CD4-positive, alpha-beta memory T cell (primary cell): ENCODE data around the gene ZNF385A. TPM values are rescaled to one million over a fixed set of nuclear protein-coding genes. Genes with fewer than 3 reads are reported as not detected.

Source experiments
- CTCF ChIA-PET: fragments of 350-600 bp; sonication (Branson Sonifier 250); formaldehyde crosslinking; loops from one replicate; lab custom pipeline; 2021; ENCODE audit warnings: inconsistent platforms; ENCODE audit not compliant: partially characterized antibody; lab: Charles Lee
- POLR2A ChIA-PET: fragments of 350-600 bp; sonication (Branson Sonifier 250); formaldehyde crosslinking; loops from one replicate; lab custom pipeline; 2021; ENCODE audit not compliant: partially characterized antibody; lab: Charles Lee
- DNase-seq, 5 donors: peaks; one replicate each; pipeline versions ENCODE4 v3.0.0 to v3.0.0-alpha.2; 2020 to 2022; ENCODE audit warnings: mixed read lengths in 1 of 5
- H3K27ac ChIP-seq: one replicate; pipeline ENCODE4 v1.7.0; 2013; ENCODE audit warnings: low read depth, low read length
- H3K27me3 ChIP-seq: 2 replicates; pipeline ENCODE4 v1.7.0; 2013; ENCODE audit warnings: mild to moderate bottlenecking, low read length, moderate library complexity; ENCODE audit not compliant: insufficient read depth
- H3K36me3 ChIP-seq: 2 replicates; pipeline ENCODE4 v1.7.0; 2013; ENCODE audit warnings: mild to moderate bottlenecking, low read length, moderate library complexity; ENCODE audit not compliant: insufficient read depth
- H3K4me1 ChIP-seq: 2 replicates; pipeline ENCODE4 v1.7.0; 2013; ENCODE audit warnings: mild to moderate bottlenecking, low read length, moderate library complexity; ENCODE audit not compliant: insufficient read depth
- H3K4me3 ChIP-seq, 2 donors: one replicate each; pipeline ENCODE4 v1.7.0; 2013; ENCODE audit warnings: low read length in 2 of 2, mild to moderate bottlenecking in 1 of 2
- H3K9me3 ChIP-seq, 2 donors: one replicate each; pipeline ENCODE4 v1.7.0; 2013; ENCODE audit warnings: low read length in 2 of 2, control low read depth in 1 of 2; ENCODE audit not compliant: control insufficient read depth in 1 of 2
- H3K27ac Mint-ChIP-seq, 7 donors: one replicate each; pipeline ENCODE4 v1.8.0; 2020 to 2021; ENCODE audit warnings: mixed read lengths in 7 of 7, mild to moderate bottlenecking in 6 of 7, inconsistent platforms in 3 of 7, moderate library complexity in 3 of 7
- H3K27me3 Mint-ChIP-seq, 2 donors: one replicate each; pipeline ENCODE4 v1.8.0; 2020 to 2021; ENCODE audit warnings: mixed read lengths in 2 of 2
- H3K36me3 Mint-ChIP-seq, 2 donors: one replicate each; pipeline ENCODE4 v1.8.0; 2020 to 2021; ENCODE audit warnings: mixed read lengths in 2 of 2, inconsistent platforms in 1 of 2, mild to moderate bottlenecking in 1 of 2
- H3K4me1 Mint-ChIP-seq, 4 donors: one replicate each; pipeline ENCODE4 v1.8.0; 2020 to 2021; ENCODE audit warnings: mixed read lengths in 4 of 4, mild to moderate bottlenecking in 1 of 4
- H3K4me3 Mint-ChIP-seq, 8 donors: one replicate each; pipeline ENCODE4 v1.8.0; 2020 to 2021; ENCODE audit warnings: mixed read lengths in 8 of 8, mild to moderate bottlenecking in 7 of 8, moderate library complexity in 6 of 8, inconsistent platforms in 3 of 8
- H3K9me3 Mint-ChIP-seq, 8 donors: one replicate each; pipeline ENCODE4 v1.8.0; 2020 to 2021; ENCODE audit warnings: mixed read lengths in 8 of 8, mild to moderate bottlenecking in 5 of 8, inconsistent platforms in 3 of 8, moderate library complexity in 1 of 8
- intact Hi-C: fragments of 100-400 bp; cut with micrococcal nuclease; formaldehyde crosslinking; loops from one replicate; pipeline ENCODE4 v1.15.1; 2023
- polyA plus RNA-seq, 2 donors: library from polyadenylated mRNA; unstranded; fragments of 300-500 nt; fragmentation: Illumina TruSeq; gene quantifications; one replicate each; pipeline ENCODE4 v1.2.3, GENCODE V29; 2021
- total RNA-seq, 2 experiments: library from RNA; stranded (reverse); gene quantifications; one replicate each; pipeline ENCODE4 v1.2.3, GENCODE V29; 2021

The ZNF385A gene
- total and polyA plus RNA-seq, 4 experiments from 2014 or later = 1.8 to 2.1 TPM; not detected in 2

DNA sequence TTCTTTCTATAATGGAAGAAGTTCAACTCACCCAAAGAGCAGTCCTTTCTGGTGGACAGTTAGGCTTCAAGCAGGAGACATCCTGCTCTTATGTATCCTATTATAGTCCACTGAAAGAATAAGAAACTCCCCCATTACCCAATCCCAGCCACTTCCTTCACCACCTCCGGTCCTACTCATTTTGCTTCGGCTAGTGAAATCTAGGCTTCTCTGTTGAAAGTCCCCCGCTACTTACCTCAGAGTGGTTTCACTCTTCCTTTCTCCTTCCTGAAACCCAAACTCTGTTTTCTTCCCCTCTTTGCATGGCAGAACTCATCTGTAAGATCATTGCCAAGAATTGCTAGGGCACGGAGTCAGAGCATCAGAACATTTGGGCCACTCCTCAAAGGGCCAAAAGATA lies 20.1 kb downstream of the ZNF385A start, which contains the start of gene GPR84:
TSS of gene GPR84 (minus strand) at position 74 of the 400 bp plus-strand sequence. CDS start 635 bp downstream, outside the sequence.
- peak in 2 of 5 donors; percentile 22 to 29 for DNase-seq
- H3K36me3 ChIP-seq = no peaks in the 10 kb centered on the region
- no peaks in the 10 kb centered on the region for H3K27me3 ChIP-seq
- peak within 1 kb of the TSS; percentile 27 to 84 (median 62) for H3K27ac Mint-ChIP-seq
- peaks cover 44% of the 10 kb centered on the region for H3K4me1 ChIP-seq
- H3K36me3 Mint-ChIP-seq = no peaks in the 10 kb centered on the region
- intact Hi-C loops = no loop called here
- H3K9me3 ChIP-seq = no peaks in the 10 kb centered on the region
- ChIA-PET CTCF (no interaction called here), POLR2A (no interaction called here)
- H3K27ac ChIP-seq = no peak within 1 kb of the TSS
- H3K4me3 Mint-ChIP-seq = peak within 1 kb of the TSS in 5 of 8 donors; percentile 6 to 56 (median 13)
- peaks cover 26 to 49% (median 38%) of the 10 kb centered on the region in 4 donors for H3K4me1 Mint-ChIP-seq
- H3K9me3 Mint-ChIP-seq = no peaks in the 10 kb centered on the region
- peaks cover 0 to 3% of the 10 kb centered on the region in 2 donors for H3K27me3 Mint-ChIP-seq
- no peak within 1 kb of the TSS for H3K4me3 ChIP-seq

DNA sequence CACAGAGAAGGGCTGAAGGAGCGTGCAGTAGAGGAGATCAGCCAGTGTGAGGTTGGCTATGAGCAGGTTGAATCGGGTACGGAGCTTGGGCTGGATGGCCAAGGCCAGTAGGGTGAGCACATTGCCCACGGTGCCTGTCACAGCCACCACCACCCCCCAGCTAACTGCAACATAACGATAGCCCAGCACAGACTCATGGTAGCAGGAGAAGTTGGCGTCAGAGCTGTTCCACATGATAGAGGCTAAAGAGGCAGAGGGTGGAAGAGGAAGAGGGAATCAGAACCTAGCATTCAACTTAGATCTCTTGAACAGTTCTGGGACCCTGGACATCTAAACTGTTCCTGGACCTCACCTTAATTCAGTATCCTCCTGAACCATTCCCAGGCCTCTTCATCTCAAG lies 20.9 kb downstream of the ZNF385A start:
- Mint-ChIP-seq H3K4me3 (peak overlapping the region in 1 of 8 donors; percentile 51), H3K9me3 (no peaks in the 10 kb centered on the region), H3K4me1 (peaks cover 22 to 41% (median 30%) of the 10 kb centered on the region in 4 donors), H3K27me3 (peaks cover 0 to 3% of the 10 kb centered on the region in 2 donors), H3K36me3 (no peaks in the 10 kb centered on the region), H3K27ac (peak overlapping the region in 4 of 7 donors; percentile 55 to 84 (median 64))
- H3K9me3 ChIP-seq = no peaks in the 10 kb centered on the region
- no peaks in the 10 kb centered on the region for H3K36me3 ChIP-seq
- H3K27ac ChIP-seq = no peak overlapping the region
- H3K4me3 ChIP-seq = no peak overlapping the region
- ChIA-PET POLR2A (interaction anchor here (0.7 to 1.2 kb wide), 2 partner anchors 84 to 147 kb away, joined by 3 to 4 read pairs; partner anchors contain the start of gene CBX5), CTCF (interaction anchor here (1.9 to 6.6 kb wide), 7 partner anchors 16 to 148 kb away, joined by 7 to 110 read pairs (median 17); partner anchors contain the start of gene COPZ1)
- no peaks in the 10 kb centered on the region for H3K27me3 ChIP-seq
- peaks cover 38% of the 10 kb centered on the region for H3K4me1 ChIP-seq
- intact Hi-C loops = no loop called here
- DNase-seq = no peak

GRCh38 chr12:54363047-54363446 lies 21.5 kb downstream of the ZNF385A start:
- ChIA-PET CTCF (interaction anchor here (1.2 to 6.6 kb wide), 9 partner anchors 8 to 148 kb away, joined by 5 to 110 read pairs (median 15); partner anchors contain the start of gene COPZ1), POLR2A (interaction anchor here (0.7 to 1.2 kb wide), 2 partner anchors 83 to 147 kb away, joined by 3 to 4 read pairs; partner anchors contain the start of gene CBX5)
- Mint-ChIP-seq H3K27me3 (peaks cover 0 to 3% of the 10 kb centered on the region in 2 donors), H3K4me1 (peaks cover 17 to 35% (median 25%) of the 10 kb centered on the region in 4 donors), H3K27ac (peak overlapping the region in 3 of 7 donors; percentile 45 to 62 (median 59)), H3K4me3 (no peak overlapping the region), H3K9me3 (no peaks in the 10 kb centered on the region), H3K36me3 (no peaks in the 10 kb centered on the region)
- Histone ChIP-seq H3K27me3 (no peaks in the 10 kb centered on the region), H3K4me3 (no peak overlapping the region), H3K9me3 (no peaks in the 10 kb centered on the region), H3K27ac (no peak overlapping the region), H3K36me3 (no peaks in the 10 kb centered on the region), H3K4me1 (peaks cover 37% of the 10 kb centered on the region)
- no peak for DNase-seq
- intact Hi-C loops = no loop called here

DNA sequence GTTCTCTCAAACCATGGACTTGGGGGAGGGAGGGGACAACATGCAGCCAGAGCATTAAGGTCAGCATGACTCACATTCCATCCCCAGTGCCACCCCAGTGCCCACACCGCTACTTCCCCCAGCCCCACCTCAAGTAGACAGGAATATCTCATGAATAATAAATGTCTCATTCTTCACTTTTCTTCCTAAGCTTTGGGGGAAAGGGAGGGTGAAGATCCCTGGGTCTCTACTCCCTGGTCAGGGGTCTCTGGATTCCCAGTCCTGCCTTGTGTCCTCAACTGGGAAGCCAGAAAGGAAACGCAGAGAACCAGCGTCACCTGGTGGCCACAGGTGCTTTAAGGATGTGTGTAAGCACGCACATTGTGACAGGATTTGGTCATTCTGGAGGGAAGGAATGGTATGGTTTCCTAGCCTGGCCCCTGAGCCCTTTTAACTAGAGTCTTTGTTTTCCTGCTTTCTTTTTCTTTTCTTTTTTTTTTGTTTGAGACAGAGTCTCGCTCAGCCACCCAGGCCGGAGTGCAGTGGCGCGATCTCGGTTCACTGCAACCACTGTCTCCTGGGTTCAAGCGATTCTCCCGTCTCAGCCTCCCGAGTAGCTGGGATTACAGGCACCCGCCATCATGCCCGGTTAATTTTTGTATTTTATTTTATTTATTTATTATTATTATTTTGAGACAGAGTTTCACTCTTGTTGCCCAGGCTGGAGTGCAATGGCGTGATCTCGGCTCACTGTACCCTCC lies 23.6 kb downstream of the ZNF385A start:
- Histone ChIP-seq H3K27me3 (no peaks in the 10 kb centered on the region), H3K9me3 (no peaks in the 10 kb centered on the region), H3K4me1 (peaks cover 44% of the 10 kb centered on the region), H3K4me3 (no peak overlapping the region), H3K27ac (no peak overlapping the region), H3K36me3 (no peaks in the 10 kb centered on the region)
- Mint-ChIP-seq H3K4me3 (peak overlapping the region in 4 of 8 donors; percentile 45 to 67 (median 56)), H3K36me3 (no peaks in the 10 kb centered on the region), H3K27me3 (no peaks in the 10 kb centered on the region), H3K27ac (peak overlapping the region in 5 of 7 donors; percentile 30 to 88 (median 77)), H3K9me3 (no peaks in the 10 kb centered on the region), H3K4me1 (peaks cover 14 to 26% (median 22%) of the 10 kb centered on the region in 4 donors)
- intact Hi-C loops = no loop called here
- DNase-seq = peak in 3 of 5 donors; percentile 28 to 48 (median 43)
- ChIA-PET CTCF (interaction anchor here (0.8 to 6.6 kb wide), 17 partner anchors 18 to 145 kb away, joined by 3 to 110 read pairs (median 6); partner anchors contain the start of genes COPZ1 and NCKAP1L), POLR2A (interaction anchor here (0.8 to 3.3 kb wide), 6 partner anchors 18 to 81 kb away, joined by 3 to 17 read pairs (median 3); partner anchors contain the start of genes COPZ1 and HNRNPA1)

GRCh38 chr12:54359762-54360351 lies 24.7 kb downstream of the ZNF385A start:
- Mint-ChIP-seq H3K27me3 (no peaks in the 10 kb centered on the region), H3K4me3 (peak overlapping the region in 1 of 8 donors; percentile 60), H3K27ac (peak overlapping the region in 1 of 7 donors; percentile 52), H3K4me1 (peaks cover 14 to 25% (median 21%) of the 10 kb centered on the region in 4 donors), H3K36me3 (peaks cover 0 to 3% of the 10 kb centered on the region in 2 donors), H3K9me3 (no peaks in the 10 kb centered on the region)
- intact Hi-C loops = loop anchor here (1.0 to 10.0 kb wide), 7 partner anchors 8 to 365 kb away; partner anchors contain the start of genes CBX5, COPZ1 and HNRNPA1
- ChIA-PET POLR2A (interaction anchor here (0.8 to 4.0 kb wide), 26 partner anchors 8 to 858 kb away, joined by 3 to 62 read pairs (median 7); partner anchors contain the start of genes CBX5, COPZ1, HNRNPA1 and ITGA5), CTCF (interaction anchor here (0.7 to 6.6 kb wide), 16 partner anchors 9 to 145 kb away, joined by 3 to 110 read pairs (median 6); partner anchors contain the start of gene COPZ1)
- no peaks in the 10 kb centered on the region for H3K27me3 ChIP-seq
- peak overlapping the region; percentile 95 for H3K27ac ChIP-seq
- no peak for DNase-seq
- H3K36me3 ChIP-seq = no peaks in the 10 kb centered on the region
- H3K9me3 ChIP-seq = no peaks in the 10 kb centered on the region
- peak overlapping the region; percentile 83 to 91 for H3K4me3 ChIP-seq
- H3K4me1 ChIP-seq = peaks cover 43% of the 10 kb centered on the region

DNA sequence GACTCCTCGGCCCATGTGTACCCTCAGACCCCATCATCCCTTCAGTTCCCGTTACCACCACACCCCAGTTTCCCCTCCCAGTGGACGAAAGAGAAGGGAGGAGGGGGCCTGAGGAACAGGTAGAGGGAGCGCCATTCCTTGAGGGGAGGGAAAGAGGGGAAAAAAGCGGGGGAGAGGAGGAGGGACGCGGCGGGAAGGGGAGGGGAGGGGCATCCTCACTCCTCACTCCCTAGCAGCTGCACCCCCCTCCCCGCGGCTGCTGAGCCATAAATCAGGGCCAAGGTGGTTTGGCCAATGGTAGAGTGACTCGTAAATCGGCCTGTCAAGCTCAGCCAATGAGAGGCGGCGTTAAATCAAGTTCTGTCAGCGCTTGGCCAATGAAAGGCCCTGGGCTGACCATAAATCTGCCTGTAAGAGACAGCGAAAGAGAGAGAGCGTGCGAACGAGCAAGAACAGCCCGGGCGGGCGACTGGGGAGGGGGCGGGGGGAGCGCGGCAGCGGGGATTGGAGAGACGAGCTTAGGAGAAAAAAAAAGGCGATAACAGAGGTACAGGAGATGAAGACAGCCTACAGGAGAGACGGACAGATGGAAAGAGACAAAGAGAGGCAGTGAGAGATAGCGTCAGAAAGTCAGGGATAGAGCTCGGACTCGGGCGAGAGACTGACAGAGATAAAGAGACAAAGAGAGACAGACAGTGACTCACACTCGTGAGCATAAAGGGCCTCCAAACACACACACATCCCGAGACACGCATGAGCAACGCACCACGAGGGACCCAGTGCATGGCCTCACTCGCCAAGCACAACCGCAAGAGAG lies 25.4 kb downstream of the ZNF385A start:
- POLR2A ChIA-PET = interaction anchor here (0.6 to 4.0 kb wide), 28 partner anchors 8 to 858 kb away, joined by 3 to 62 read pairs (median 6); partner anchors contain the start of genes CBX5, COPZ1, HNRNPA1 and ITGA5
- Mint-ChIP-seq H3K9me3 (no peaks in the 10 kb centered on the region), H3K4me1 (peaks cover 10 to 18% (median 14%) of the 10 kb centered on the region in 4 donors), H3K27ac (no peak overlapping the region), H3K27me3 (no peaks in the 10 kb centered on the region), H3K4me3 (no peak overlapping the region), H3K36me3 (peaks cover 0 to 5% of the 10 kb centered on the region in 2 donors)
- Histone ChIP-seq H3K4me3 (peak overlapping the region; percentile 87 to 91), H3K27me3 (no peaks in the 10 kb centered on the region), H3K36me3 (no peaks in the 10 kb centered on the region), H3K4me1 (peaks cover 36% of the 10 kb centered on the region), H3K27ac (peak overlapping the region; percentile 95), H3K9me3 (no peaks in the 10 kb centered on the region)
- intact Hi-C loops = loop anchor here (1.0 to 10.0 kb wide), 7 partner anchors 9 to 364 kb away; partner anchors contain the start of genes CBX5, COPZ1 and HNRNPA1
- CTCF ChIA-PET = interaction anchor here (0.7 to 6.6 kb wide), 17 partner anchors 9 to 144 kb away, joined by 3 to 110 read pairs (median 5); partner anchors contain the start of gene COPZ1
- DNase-seq = peak; percentile 93 to 99 (median 95)
